ENCODE data around the gene RASA4B.

RASA4B gene

GRCh38 chr7:102439963-102440795 is 77.4 kb downstream of the RASA4B start:
- ATAC-seq (ENCODE audit: low read depth) (peak; percentile 94), DNase-seq (ENCODE audit: low spot score) (no peak)
- Histone ChIP-seq H3K36me3 (ENCODE audit: low read depth) (peaks cover 3% of the 10 kb centered on the region; the same call in 1 of the 2 replicates), H3K27me3 (ENCODE audit: insufficient read depth, poor library complexity, severe bottlenecking) (no peaks in the 10 kb centered on the region), H3K4me1 (ENCODE audit: insufficient read depth, poor library complexity, severe bottlenecking) (peaks cover 9% of the 10 kb centered on the region), H3K4me3 (ENCODE audit: severe bottlenecking) (no peak overlapping the region), H3K9me3 (ENCODE audit: severe bottlenecking) (no peaks in the 10 kb centered on the region), H3K27ac (ENCODE audit: poor library complexity, severe bottlenecking) (peak overlapping the region; percentile 21)
- no peak for TF ChIP-seq CTCF (IDR thresholded peaks at IDR 0.05; ENCODE audit: poor library complexity, severe bottlenecking)

- peaks cover 11% of the 10 kb centered on the region for H3K4me1 ChIP-seq (ENCODE audit: insufficient read depth, poor library complexity, severe bottlenecking)
These were observed 81.5 kb downstream of the RASA4B start for GRCh38 chr7:102436118-102436517.

GRCh38 chr7:102434039-102434486 is 83.5 kb downstream of the RASA4B start:
- no peak for DNase-seq (ENCODE audit: low spot score)
- no peaks in the 10 kb centered on the region; the same call in 1 of the 2 replicates for H3K36me3 ChIP-seq (ENCODE audit: low read depth)
- no peak for TF ChIP-seq CTCF (IDR thresholded peaks at IDR 0.05; ENCODE audit: poor library complexity, severe bottlenecking)
- peaks cover 9% of the 10 kb centered on the region for H3K4me1 ChIP-seq (ENCODE audit: insufficient read depth, poor library complexity, severe bottlenecking)
- ATAC-seq (ENCODE audit: low read depth): 0 out of 3 replicates have a peak, but pooled peaks have one; percentile 5
- H3K9me3 ChIP-seq (ENCODE audit: severe bottlenecking): no peaks in the 10 kb centered on the region
- H3K4me3 ChIP-seq (ENCODE audit: severe bottlenecking): peak overlapping the region; percentile 91
- no peaks in the 10 kb centered on the region for H3K27me3 ChIP-seq (ENCODE audit: insufficient read depth, poor library complexity, severe bottlenecking)
- H3K27ac ChIP-seq (ENCODE audit: poor library complexity, severe bottlenecking): peak overlapping the region; percentile 17

More at GRCh38 chr7:102436118-102436517, 81.5 kb downstream of the RASA4B start:
- ATAC-seq (ENCODE audit: low read depth) (no peak), DNase-seq (ENCODE audit: low spot score) (no peak)
- TF ChIP-seq CTCF (IDR thresholded peaks at IDR 0.05; ENCODE audit: poor library complexity, severe bottlenecking): no peak
- H3K27ac ChIP-seq (ENCODE audit: poor library complexity, severe bottlenecking): no peak overlapping the region
- H3K4me3 ChIP-seq (ENCODE audit: severe bottlenecking): no peak overlapping the region
- H3K36me3 ChIP-seq (ENCODE audit: low read depth): peaks cover 3% of the 10 kb centered on the region; the same call in 1 of the 2 replicates
- no peaks in the 10 kb centered on the region for H3K9me3 ChIP-seq (ENCODE audit: severe bottlenecking)
- no peaks in the 10 kb centered on the region for H3K27me3 ChIP-seq (ENCODE audit: insufficient read depth, poor library complexity, severe bottlenecking)

GRCh38 chr7:102433219-102434038 is 84.1 kb downstream of the RASA4B start, which contains the start of gene ORAI2:
TSS of gene ORAI2 (plus strand) at chr7:102433575. CDS start at chr7:102438957, 5,382 bp downstream.
- no peak for DNase-seq (ENCODE audit: low spot score)
- H3K9me3 ChIP-seq (ENCODE audit: severe bottlenecking): no peaks in the 10 kb centered on the region
- H3K27me3 ChIP-seq (ENCODE audit: insufficient read depth, poor library complexity, severe bottlenecking): no peaks in the 10 kb centered on the region
- TF ChIP-seq CTCF (IDR thresholded peaks at IDR 0.05; ENCODE audit: poor library complexity, severe bottlenecking): no peak
- H3K36me3 ChIP-seq (ENCODE audit: low read depth): no peaks in the 10 kb centered on the region
- H3K4me1 ChIP-seq (ENCODE audit: insufficient read depth, poor library complexity, severe bottlenecking): peaks cover 9% of the 10 kb centered on the region
- H3K4me3 ChIP-seq (ENCODE audit: severe bottlenecking): peak within 1 kb of the TSS; percentile 91
- peak within 1 kb of the TSS; percentile 17 for H3K27ac ChIP-seq (ENCODE audit: poor library complexity, severe bottlenecking)
- ATAC-seq (ENCODE audit: low read depth): peak; percentile 50
